ENCODE results near the gene CLDN16. TPM values are rescaled to one million over a fixed set of nuclear protein-coding genes. Genes with fewer than 3 reads are reported as not detected.

Gene CLDN16
- polyA plus RNA-seq, 1 donor (not counting 4 experiments of a cell fraction or from before 2014, with no cell fraction given), result 0.88 TPM

GRCh38 chr3:190388703-190389102 is 740 bp downstream of the CLDN16 start:
- Histone ChIP-seq H3K4me1 (ENCODE audit: control insufficient read depth, extremely low read depth, insufficient read depth, low read length) (peaks cover 19% of the 10 kb centered on the region), H3K27me3 (ENCODE audit: control insufficient read depth, extremely low read depth, insufficient read depth, low read length) (no peaks in the 10 kb centered on the region), H3K9ac (ENCODE audit: control insufficient read depth, extremely low read depth, insufficient read depth, low read length) (no peak overlapping the region), H3K9me1 (ENCODE audit: control insufficient read depth, extremely low read depth, insufficient read depth, low read length) (no peaks in the 10 kb centered on the region), H3K36me3 (ENCODE audit: control insufficient read depth in 2 of 2, extremely low read depth in 1 of 2, insufficient read depth in 2 of 2, low read length in 2 of 2) (no peaks in the 10 kb centered on the region), H4K20me1 (ENCODE audit: control insufficient read depth, extremely low read depth, insufficient read depth, low read length) (no peaks in the 10 kb centered on the region), H3K4me2 (ENCODE audit: control insufficient read depth, extremely low read depth, insufficient read depth, low read depth, low read length) (no peak overlapping the region), H3K27ac (ENCODE audit: control insufficient read depth, insufficient read depth, low read length) (no peak overlapping the region), H2AFZ (ENCODE audit: control insufficient read depth, low read length) (no peak overlapping the region), H3K4me3 (ENCODE audit: control insufficient read depth in 2 of 3, extremely low read depth in 1 of 3, insufficient read depth in 2 of 3, low read depth in 1 of 3, low read length in 3 of 3) (no peak overlapping the region), H3K79me2 (ENCODE audit: control insufficient read depth, insufficient read depth, low read length) (no peaks in the 10 kb centered on the region), H3K9me3 (ENCODE audit: control insufficient read depth, low read depth, low read length) (no peaks in the 10 kb centered on the region)
- dilution Hi-C loops (cut with MboI; ENCODE audit: extremely low pct_ligation_motif_present, low sequenced_read_pairs), result no loop called here
- TF ChIP-seq CTCF (optimal IDR thresholded peaks at IDR 0.05 in 1 of 3, IDR thresholded peaks at IDR 0.05 in 1 of 3, conservative IDR thresholded peaks at IDR 0.05 in 1 of 3; ENCODE audit: extremely low read depth in 1 of 3, insufficient read depth in 2 of 3, low read length in 3 of 3) (no peak), EZH2 (IDR thresholded peaks at IDR 0.05; ENCODE audit: low read length) (no peak)
- DNase-seq (ENCODE audit: low read depth, low spot score), result no peak
- no peak for FAIRE-seq

GRCh38 chr3:190396001-190396400 is 8.0 kb downstream of the CLDN16 start:
- Histone ChIP-seq H3K9me1 (ENCODE audit: control insufficient read depth, extremely low read depth, insufficient read depth, low read length) (no peaks in the 10 kb centered on the region), H4K20me1 (ENCODE audit: control insufficient read depth, extremely low read depth, insufficient read depth, low read length) (no peaks in the 10 kb centered on the region), H3K4me1 (ENCODE audit: control insufficient read depth, extremely low read depth, insufficient read depth, low read length) (no peaks in the 10 kb centered on the region), H3K9ac (ENCODE audit: control insufficient read depth, extremely low read depth, insufficient read depth, low read length) (no peak overlapping the region), H3K79me2 (ENCODE audit: control insufficient read depth, insufficient read depth, low read length) (no peaks in the 10 kb centered on the region), H3K27ac (ENCODE audit: control insufficient read depth, insufficient read depth, low read length) (no peak overlapping the region), H3K4me3 (ENCODE audit: control insufficient read depth in 2 of 3, extremely low read depth in 1 of 3, insufficient read depth in 2 of 3, low read depth in 1 of 3, low read length in 3 of 3) (no peak overlapping the region), H3K9me3 (ENCODE audit: control insufficient read depth, low read depth, low read length) (no peaks in the 10 kb centered on the region), H3K36me3 (ENCODE audit: control insufficient read depth in 2 of 2, extremely low read depth in 1 of 2, insufficient read depth in 2 of 2, low read length in 2 of 2) (no peaks in the 10 kb centered on the region), H2AFZ (ENCODE audit: control insufficient read depth, low read length) (no peak overlapping the region), H3K4me2 (ENCODE audit: control insufficient read depth, extremely low read depth, insufficient read depth, low read depth, low read length) (no peak overlapping the region), H3K27me3 (ENCODE audit: control insufficient read depth, extremely low read depth, insufficient read depth, low read length) (no peaks in the 10 kb centered on the region)
- FAIRE-seq, result no peak
- no peak for DNase-seq (ENCODE audit: low read depth, low spot score)
- dilution Hi-C loops (cut with MboI; ENCODE audit: extremely low pct_ligation_motif_present, low sequenced_read_pairs), result no loop called here
- no peak for TF ChIP-seq EZH2 (IDR thresholded peaks at IDR 0.05; ENCODE audit: low read length)
- no peak for TF ChIP-seq CTCF (optimal IDR thresholded peaks at IDR 0.05 in 1 of 3, IDR thresholded peaks at IDR 0.05 in 1 of 3, conservative IDR thresholded peaks at IDR 0.05 in 1 of 3; ENCODE audit: extremely low read depth in 1 of 3, insufficient read depth in 2 of 3, low read length in 3 of 3)
